ENCODE measurements around the gene ACYP2. TPM values are rescaled to one million over a fixed set of nuclear protein-coding genes. Genes with fewer than 3 reads are reported as not detected.

The ACYP2 gene
- total RNA-seq, 1 donor, result 9.0 TPM

DNA sequence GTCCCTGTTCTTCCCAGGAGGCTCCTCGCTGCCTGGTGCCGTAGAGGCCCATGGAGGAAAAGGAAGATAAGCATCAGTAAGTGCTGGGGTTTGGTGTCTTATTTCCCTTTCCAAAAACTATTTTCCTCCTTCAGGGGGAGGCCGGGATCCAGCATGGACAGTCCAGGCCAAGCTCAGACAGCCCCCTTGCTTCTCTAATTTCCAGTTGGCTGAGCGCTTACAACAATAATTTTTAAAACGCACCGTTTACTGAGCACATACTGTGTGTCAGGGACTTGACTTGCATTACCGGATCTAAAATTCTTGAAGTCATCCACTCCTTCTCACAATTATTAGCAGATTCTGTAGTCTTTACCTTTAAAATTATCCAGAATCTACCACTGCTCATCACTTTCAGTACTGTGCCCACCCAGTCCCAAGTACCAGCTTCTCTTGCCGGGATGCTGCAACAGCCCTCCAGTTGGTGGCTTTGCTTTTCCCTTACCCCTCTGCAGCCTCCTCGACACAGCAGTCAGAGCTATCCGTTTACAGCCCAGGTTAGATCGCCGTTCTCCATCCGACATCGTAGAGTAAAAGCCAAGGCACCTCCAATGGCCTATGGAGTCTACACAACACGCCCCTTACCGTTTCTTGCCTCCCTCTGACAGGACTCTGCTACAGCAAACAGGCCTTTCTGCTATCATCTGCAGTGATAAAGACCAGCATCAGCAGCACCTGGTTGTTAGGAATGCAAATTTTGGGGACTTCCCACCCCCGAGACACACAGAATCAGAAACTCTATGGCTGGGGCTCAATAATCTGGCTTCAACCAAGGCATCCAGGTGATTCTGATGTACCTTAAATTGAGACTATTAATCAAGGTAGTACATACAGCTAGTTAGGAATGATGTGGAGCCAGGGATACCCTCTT, 215.8 kb downstream of the ACYP2 start:
- Histone ChIP-seq H4K20me1 (ENCODE audit: insufficient read depth, low read length) (no peaks in the 10 kb centered on the region), H3K36me3 (ENCODE audit: insufficient read depth, low read length) (no peaks in the 10 kb centered on the region), H3K27me3 (ENCODE audit: insufficient read depth, low read length) (no peaks in the 10 kb centered on the region), H3K9me3 (ENCODE audit: low read depth, low read length) (no peaks in the 10 kb centered on the region), H3K4me2 (ENCODE audit: insufficient read depth, low read length) (peak overlapping the region; percentile 85), H3K79me2 (ENCODE audit: insufficient read depth, low read length) (no peaks in the 10 kb centered on the region), H3K4me1 (ENCODE audit: insufficient read depth, low read length) (peaks cover 27% of the 10 kb centered on the region), H3K4me3 (ENCODE audit: insufficient read depth, low read length) (peak overlapping the region; percentile 80), H3K27ac (ENCODE audit: low read depth, low read length) (peak overlapping the region; percentile 90), H2AFZ (ENCODE audit: low read length) (peak overlapping the region; percentile 95)
- TF ChIP-seq, protein P1, sequence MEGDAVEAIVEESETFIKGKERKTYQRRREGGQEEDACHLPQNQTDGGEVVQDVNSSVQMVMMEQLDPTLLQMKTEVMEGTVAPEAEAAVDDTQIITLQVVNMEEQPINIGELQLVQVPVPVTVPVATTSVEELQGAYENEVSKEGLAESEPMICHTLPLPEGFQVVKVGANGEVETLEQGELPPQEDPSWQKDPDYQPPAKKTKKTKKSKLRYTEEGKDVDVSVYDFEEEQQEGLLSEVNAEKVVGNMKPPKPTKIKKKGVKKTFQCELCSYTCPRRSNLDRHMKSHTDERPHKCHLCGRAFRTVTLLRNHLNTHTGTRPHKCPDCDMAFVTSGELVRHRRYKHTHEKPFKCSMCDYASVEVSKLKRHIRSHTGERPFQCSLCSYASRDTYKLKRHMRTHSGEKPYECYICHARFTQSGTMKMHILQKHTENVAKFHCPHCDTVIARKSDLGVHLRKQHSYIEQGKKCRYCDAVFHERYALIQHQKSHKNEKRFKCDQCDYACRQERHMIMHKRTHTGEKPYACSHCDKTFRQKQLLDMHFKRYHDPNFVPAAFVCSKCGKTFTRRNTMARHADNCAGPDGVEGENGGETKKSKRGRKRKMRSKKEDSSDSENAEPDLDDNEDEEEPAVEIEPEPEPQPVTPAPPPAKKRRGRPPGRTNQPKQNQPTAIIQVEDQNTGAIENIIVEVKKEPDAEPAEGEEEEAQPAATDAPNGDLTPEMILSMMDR (IDR thresholded peaks at IDR 0.05; ENCODE audit: extremely low read depth, low read depth, low read length), result no peak
- no peak for DNase-seq (ENCODE audit: insufficient read length, low spot score, missing footprints)

DNA sequence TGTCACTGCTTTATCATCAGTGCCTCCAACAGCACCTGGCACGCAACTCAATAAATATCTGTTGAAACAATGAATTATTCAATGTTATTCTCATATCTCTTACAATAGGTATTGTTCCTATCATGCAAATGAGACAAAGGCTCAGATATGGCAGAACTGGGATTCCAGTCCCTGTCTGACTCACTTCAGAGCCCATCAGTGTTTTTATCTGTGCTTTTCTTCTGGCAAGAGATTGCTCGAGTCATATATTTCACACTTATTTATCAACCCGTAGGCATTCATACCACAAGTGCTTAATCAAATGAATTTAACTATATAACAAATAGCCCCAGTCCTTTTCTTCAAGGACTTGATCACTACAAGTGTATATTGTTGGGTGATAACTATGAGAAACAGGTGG, 217.0 kb downstream of the ACYP2 start:
- no peak overlapping the region for H3K4me2 ChIP-seq (ENCODE audit: insufficient read depth, low read length)
- no peak overlapping the region for H3K4me3 ChIP-seq (ENCODE audit: insufficient read depth, low read length)
- no peaks in the 10 kb centered on the region for H3K79me2 ChIP-seq (ENCODE audit: insufficient read depth, low read length)
- no peaks in the 10 kb centered on the region for H3K36me3 ChIP-seq (ENCODE audit: insufficient read depth, low read length)
- H4K20me1 ChIP-seq (ENCODE audit: insufficient read depth, low read length), result no peaks in the 10 kb centered on the region
- H3K4me1 ChIP-seq (ENCODE audit: insufficient read depth, low read length), result peaks cover 39% of the 10 kb centered on the region
- TF ChIP-seq, protein P1 (IDR thresholded peaks at IDR 0.05; ENCODE audit: extremely low read depth, low read depth, low read length), result no peak
- no peak overlapping the region for H3K27ac ChIP-seq (ENCODE audit: low read depth, low read length)
- DNase-seq (ENCODE audit: insufficient read length, low spot score, missing footprints), result no peak
- H2AFZ ChIP-seq (ENCODE audit: low read length), result no peak overlapping the region
- H3K27me3 ChIP-seq (ENCODE audit: insufficient read depth, low read length), result no peaks in the 10 kb centered on the region
- H3K9me3 ChIP-seq (ENCODE audit: low read depth, low read length), result no peaks in the 10 kb centered on the region

DNA sequence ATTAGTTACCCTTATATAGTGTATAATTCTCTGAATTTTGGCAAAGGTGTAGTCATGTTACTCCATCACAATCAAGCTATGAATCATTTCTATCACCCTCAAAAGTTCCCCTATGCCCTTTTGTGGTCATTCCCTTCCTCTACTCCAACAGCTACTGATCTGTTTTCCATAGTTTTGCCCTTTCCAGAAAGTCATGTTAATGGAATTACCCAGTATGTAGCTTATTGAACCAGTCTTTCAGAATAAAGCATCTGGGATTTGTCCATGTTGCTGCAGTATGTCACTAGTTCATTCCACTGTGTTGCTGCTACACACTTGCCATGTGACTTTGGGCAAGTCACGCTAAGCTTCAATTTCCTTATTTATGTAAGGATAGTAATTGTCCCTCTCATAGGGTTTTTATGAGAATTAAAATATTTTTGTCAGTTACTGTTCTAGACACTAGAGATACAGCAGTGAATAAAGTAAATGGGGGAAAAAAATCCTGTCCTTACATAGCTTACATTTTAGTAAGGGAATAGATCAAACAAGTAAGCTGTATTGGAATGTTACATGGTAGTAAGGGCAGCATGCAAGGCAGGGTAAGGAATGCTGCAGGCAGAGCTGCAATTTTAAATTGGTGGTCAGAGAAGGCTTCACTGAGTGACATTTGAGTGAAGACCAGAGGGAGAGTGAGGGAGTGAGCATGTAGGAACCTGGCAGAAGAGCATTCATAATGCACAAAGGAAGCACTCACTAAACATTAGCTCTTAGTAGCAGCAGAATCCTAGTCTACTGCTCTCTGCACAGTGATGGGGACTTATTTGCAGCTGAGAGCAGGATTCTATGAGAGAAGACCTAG, 220.9 kb downstream of the ACYP2 start:
- H4K20me1 ChIP-seq (ENCODE audit: insufficient read depth, low read length), result no peaks in the 10 kb centered on the region
- H3K27ac ChIP-seq (ENCODE audit: low read depth, low read length), result peak overlapping the region; percentile 46
- H3K36me3 ChIP-seq (ENCODE audit: insufficient read depth, low read length), result no peaks in the 10 kb centered on the region
- H3K4me3 ChIP-seq (ENCODE audit: insufficient read depth, low read length), result no peak overlapping the region
- H3K4me2 ChIP-seq (ENCODE audit: insufficient read depth, low read length), result peak overlapping the region; percentile 28
- no peaks in the 10 kb centered on the region for H3K27me3 ChIP-seq (ENCODE audit: insufficient read depth, low read length)
- DNase-seq (ENCODE audit: insufficient read length, low spot score, missing footprints), result peak; percentile 74
- H3K9me3 ChIP-seq (ENCODE audit: low read depth, low read length), result no peaks in the 10 kb centered on the region
- H3K4me1 ChIP-seq (ENCODE audit: insufficient read depth, low read length), result peaks cover 29% of the 10 kb centered on the region
- TF ChIP-seq, protein P1 (IDR thresholded peaks at IDR 0.05; ENCODE audit: extremely low read depth, low read depth, low read length), result no peak
- no peaks in the 10 kb centered on the region for H3K79me2 ChIP-seq (ENCODE audit: insufficient read depth, low read length)
- H2AFZ ChIP-seq (ENCODE audit: low read length), result no peak overlapping the region

GRCh38 chr2:54336977-54337255, 221.5 kb downstream of the ACYP2 start:
- H4K20me1 ChIP-seq (ENCODE audit: insufficient read depth, low read length), result no peaks in the 10 kb centered on the region
- H3K4me1 ChIP-seq (ENCODE audit: insufficient read depth, low read length), result peaks cover 28% of the 10 kb centered on the region
- peak overlapping the region; percentile 46 for H3K27ac ChIP-seq (ENCODE audit: low read depth, low read length)
- no peak for DNase-seq (ENCODE audit: insufficient read length, low spot score, missing footprints)
- H3K36me3 ChIP-seq (ENCODE audit: insufficient read depth, low read length), result no peaks in the 10 kb centered on the region
- peak overlapping the region; percentile 28 for H3K4me2 ChIP-seq (ENCODE audit: insufficient read depth, low read length)
- no peaks in the 10 kb centered on the region for H3K9me3 ChIP-seq (ENCODE audit: low read depth, low read length)
- H3K27me3 ChIP-seq (ENCODE audit: insufficient read depth, low read length), result no peaks in the 10 kb centered on the region
- no peak overlapping the region for H3K4me3 ChIP-seq (ENCODE audit: insufficient read depth, low read length)
- H2AFZ ChIP-seq (ENCODE audit: low read length), result no peak overlapping the region
- H3K79me2 ChIP-seq (ENCODE audit: insufficient read depth, low read length), result no peaks in the 10 kb centered on the region
- TF ChIP-seq, protein P1 (IDR thresholded peaks at IDR 0.05; ENCODE audit: extremely low read depth, low read depth, low read length), result no peak
